Hepatic stellate cell (primary cell): ENCODE results near the gene KRT33A.
"Not testable (repeated sequence)": the region's sequence is repeated elsewhere in the genome, so short reads cannot be mapped to it uniquely, and the experiment has no call there.

Experiments used
- DNase-seq: peaks from one replicate; pipeline ENCODE4 v3.0.0; 2011; ENCODE audit warnings: low spot score

Gene KRT33A

GRCh38 chr17:41350381-41350878 is at the start of gene KRT33A:
KRT33A (minus strand) TSS chr17:41350828; CDS start chr17:41350767, 61 bp downstream.
- not testable (repeated sequence) for DNase-seq

- no peak for DNase-seq
Observed at GRCh38 chr17:41396996-41397660, 46.5 kb upstream of the KRT33A start, which contains the start of gene KRT31. KRT31 (minus strand) TSS chr17:41397608; CDS start chr17:41397539, 69 bp downstream.

- no peak for DNase-seq
Observed at GRCh38 chr17:41396340-41396739, 45.7 kb upstream of the KRT33A start.

GRCh38 chr17:41395611-41396010 is 45.0 kb upstream of the KRT33A start:
- DNase-seq, result no peak

GRCh38 chr17:41395044-41395443 is 44.4 kb upstream of the KRT33A start:
- not testable (repeated sequence) for DNase-seq

- no peak for DNase-seq
Observed at GRCh38 chr17:41394254-41394996, 43.8 kb upstream of the KRT33A start.

- DNase-seq, result no peak
Observed at GRCh38 chr17:41393826-41394225, 43.2 kb upstream of the KRT33A start.

GRCh38 chr17:41393294-41393693 is 42.7 kb upstream of the KRT33A start:
- DNase-seq, result no peak

- peak; percentile 49 for DNase-seq
Observed at GRCh38 chr17:41392278-41392677, 41.6 kb upstream of the KRT33A start.

- DNase-seq, result no peak
Observed at GRCh38 chr17:41391535-41391934, 40.9 kb upstream of the KRT33A start.

GRCh38 chr17:41390411-41390938 is 39.8 kb upstream of the KRT33A start:
- no peak for DNase-seq

GRCh38 chr17:41387670-41388069 is 37.0 kb upstream of the KRT33A start:
- DNase-seq, result no peak

- DNase-seq, result no peak
Observed at GRCh38 chr17:41386227-41386626, 35.6 kb upstream of the KRT33A start.

- no peak for DNase-seq
Observed at GRCh38 chr17:41383690-41384089, 33.1 kb upstream of the KRT33A start.

GRCh38 chr17:41382394-41382793 is 31.8 kb upstream of the KRT33A start:
- DNase-seq, result peak; percentile 81

- not testable (repeated sequence) for DNase-seq
Observed at GRCh38 chr17:41381943-41382342, 31.3 kb upstream of the KRT33A start, which contains the start of gene KRT34. KRT34 (minus strand) TSS chr17:41382306; CDS start chr17:41382246, 60 bp downstream.

- DNase-seq, result peak; percentile 73
Observed at GRCh38 chr17:41380091-41380490, 29.5 kb upstream of the KRT33A start.

GRCh38 chr17:41377546-41377945 is 26.9 kb upstream of the KRT33A start:
- no peak for DNase-seq

- no peak for DNase-seq
Observed at GRCh38 chr17:41369713-41370112, 19.1 kb upstream of the KRT33A start, which contains the start of gene KRT33B. KRT33B (minus strand) TSS chr17:41369813; CDS start chr17:41369750, 63 bp downstream.

- no peak for DNase-seq
Observed at GRCh38 chr17:41369023-41369422, 18.4 kb upstream of the KRT33A start.

- peak; percentile 86 for DNase-seq
Observed at GRCh38 chr17:41367426-41368075, 16.9 kb upstream of the KRT33A start.

GRCh38 chr17:41366070-41366469 is 15.4 kb upstream of the KRT33A start:
- DNase-seq, result no peak
